ENCODE data around the gene BOD1L1.

GRCh38 chr4:13542577-13543031 is 84.9 kb downstream of the BOD1L1 start:
- TF ChIP-seq POLR2A (IDR thresholded peaks at IDR 0.05) (no peak), CTCF (IDR thresholded peaks at IDR 0.05) (no peak), EP300 (IDR thresholded peaks at IDR 0.05) (no peak)

Data from upper lobe of left lung (tissue), 4 donors.